Stomach (tissue), 9 donors: ENCODE measurements around the gene PDE9A. TPM values are rescaled to one million over a fixed set of nuclear protein-coding genes. Genes with fewer than 3 reads are reported as not detected.

ENCODE experiments used
- DNase-seq, 2 donors: peaks; one replicate each; pipeline versions ENCODE4 v3.0.0 to v3.0.0-alpha.2; 2013 to 2019
- H3K27ac ChIP-seq, 5 donors: fragments of 200-600 bp in 4 of 5; sonication (generic) in 4 of 5; one replicate each; pipeline ENCODE4 v1.5.1; 2013 to 2019; ENCODE audit warnings: mild to moderate bottlenecking in 1 of 5, moderate library complexity in 1 of 5
- H3K27me3 ChIP-seq, 3 donors: fragments of 200-600 bp; sonication (generic); one replicate each; pipeline ENCODE4 v1.5.1; 2017 to 2019; ENCODE audit warnings: mixed run types in 1 of 3
- H3K36me3 ChIP-seq, 4 donors: fragments of 200-600 bp; sonication (generic); 1 replicate in 3 of 4; 2 replicates in 1 of 4; pipeline ENCODE4 v1.5.1; 2016 to 2019
- H3K4me1 ChIP-seq, 4 donors: fragments of 200-600 bp; sonication (generic); one replicate each; pipeline ENCODE4 v1.5.1; 2016 to 2019
- H3K4me3 ChIP-seq, 4 donors: fragments of 200-600 bp; sonication (generic) in 3 of 4; one replicate each; pipeline ENCODE4 v1.5.1; 2016 to 2019; ENCODE audit warnings: mild to moderate bottlenecking in 1 of 4
- H3K9me3 ChIP-seq, 4 donors: fragments of 200-600 bp; sonication (generic); one replicate each; pipeline ENCODE4 v1.5.1; 2016 to 2019
- CTCF ChIP-seq, 7 experiments: fragments of 450-650 bp in 4 of 7; fragments of 200-600 bp in 3 of 7; sonication (generic) in 3 of 7; IDR thresholded peaks; one replicate each; pipeline ENCODE4 v1.5.1; 2016 to 2019; ENCODE audit warnings: antibody characterized with exemption in 7 of 7, control low read depth in 2 of 7, mild to moderate bottlenecking in 1 of 7
- EP300 ChIP-seq: sonication (generic); formaldehyde crosslinking; IDR thresholded peaks from one replicate; pipeline ENCODE4 v1.6.1; 2017; ENCODE audit warnings: antibody characterized with exemption
- POLR2A ChIP-seq, 4 donors: fragments of 450-650 bp; IDR thresholded peaks; one replicate each; pipeline ENCODE4 v1.6.1; 2016; ENCODE audit warnings: antibody characterized with exemption in 4 of 4, control low read depth in 2 of 4, mild to moderate bottlenecking in 1 of 4, moderate library complexity in 1 of 4
- POLR2AphosphoS5 ChIP-seq, 3 donors: sonication (generic); formaldehyde crosslinking; IDR thresholded peaks; one replicate each; pipeline ENCODE4 v1.6.1; 2016; ENCODE audit warnings: antibody characterized with exemption in 3 of 3
- WGBS, 5 donors: extraction: QIAGEN DNeasy Blood & Tissue Kit in 3 of 5; methylation state at CpG; one replicate each; pipeline versions ENCODE4 v1.1.5 to v1.1.7; 2013 to 2018; 5-methylcytosine and 5-hydroxymethylcytosine counted together
- intact Hi-C: fragments of 100-400 bp; cut with DNase I; formaldehyde crosslinking; loops from one replicate; pipeline ENCODE4 v1.15.1; 2023; ENCODE audit warnings: low total_unique reads
- polyA plus RNA-seq, 3 donors: library from polyadenylated mRNA; stranded (reverse); fragments of 200-250 nt; gene quantifications; one replicate each; pipeline ENCODE4 v1.2.3, GENCODE V29; 2013
- total RNA-seq, 5 donors: library from RNA; depleted of rRNA; stranded (reverse); fragments of >200 nt; gene quantifications; one replicate each; pipeline versions ENCODE4 v1.1.0 to v1.2.3, GENCODE V29; 2014 to 2016
- donor health status: healthy with polysubstance abuse.
- donor health status: Bipolar disorder and iron deficiency.
- donor health status: healthy.

PDE9A gene
- total and polyA plus RNA-seq, 8 donors, result 6.4 to 77.1 (median 11.9) TPM

- Histone ChIP-seq H3K36me3 (no peaks in the 10 kb centered on the region), H3K27ac (no peak overlapping the region), H3K4me1 (peaks cover 0 to 4% (median 2%) of the 10 kb centered on the region in 4 donors), H3K9me3 (no peaks in the 10 kb centered on the region), H3K27me3 (peaks cover 0 to 25% (median 0%) of the 10 kb centered on the region in 3 donors), H3K4me3 (no peak overlapping the region)
- 80 to 85% (median 81%) methylated on average over 5 of the region's 5 CpGs for WGBS, 5 donors
- intact Hi-C loops, result no loop called here
- DNase-seq, result no peak
- TF ChIP-seq CTCF (IDR thresholded peaks at IDR 0.05) (no peak), EP300 (no peak), POLR2AphosphoS5 (IDR thresholded peaks at IDR 0.05) (no peak), POLR2A (IDR thresholded peaks at IDR 0.05) (no peak)
Measured at GRCh38 chr21:42631142-42631541, 22.3 kb upstream of the PDE9A start.

GRCh38 chr21:42632336-42632751, 21.1 kb upstream of the PDE9A start:
- 90 to 95% (median 93%) methylated on average over 9 to 12 of the region's 12 CpGs for WGBS, 5 donors
- no peak for DNase-seq
- Histone ChIP-seq H3K4me1 (peaks cover 0 to 12% (median 9%) of the 10 kb centered on the region in 4 donors), H3K27ac (no peak overlapping the region), H3K4me3 (no peak overlapping the region), H3K9me3 (no peaks in the 10 kb centered on the region), H3K27me3 (peaks cover 0 to 21% (median 0%) of the 10 kb centered on the region in 3 donors), H3K36me3 (no peaks in the 10 kb centered on the region)
- TF ChIP-seq EP300, result no peak
- no peak for TF ChIP-seq CTCF (IDR thresholded peaks at IDR 0.05)
- TF ChIP-seq POLR2AphosphoS5 (IDR thresholded peaks at IDR 0.05), result no peak
- no peak for TF ChIP-seq POLR2A (IDR thresholded peaks at IDR 0.05)
- intact Hi-C loops, result no loop called here

- DNase-seq, result no peak
- H3K4me3 ChIP-seq, result no peak overlapping the region
Measured at GRCh38 chr21:42632771-42633690, 20.4 kb upstream of the PDE9A start.

GRCh38 chr21:42633858-42634257, 19.6 kb upstream of the PDE9A start:
- TF ChIP-seq POLR2A (IDR thresholded peaks at IDR 0.05) (no peak), POLR2AphosphoS5 (IDR thresholded peaks at IDR 0.05) (no peak), EP300 (no peak), CTCF (IDR thresholded peaks at IDR 0.05) (no peak)
- H3K27ac ChIP-seq, result no peak overlapping the region
- peaks cover 0 to 12% (median 9%) of the 10 kb centered on the region in 4 donors for H3K4me1 ChIP-seq
- DNase-seq, result no peak
- no peaks in the 10 kb centered on the region for H3K36me3 ChIP-seq
- H3K27me3 ChIP-seq, result peaks cover 0 to 35% (median 0%) of the 10 kb centered on the region in 3 donors
- no peak overlapping the region for H3K4me3 ChIP-seq
- intact Hi-C loops, result no loop called here
- no peaks in the 10 kb centered on the region for H3K9me3 ChIP-seq
- 90 to 95% (median 94%) methylated on average over 8 to 10 of the region's 10 CpGs for WGBS, 5 donors

More at GRCh38 chr21:42632771-42633690, 20.4 kb upstream of the PDE9A start:
- Histone ChIP-seq H3K27ac (no peak overlapping the region), H3K36me3 (no peaks in the 10 kb centered on the region), H3K4me1 (peaks cover 0 to 12% (median 9%) of the 10 kb centered on the region in 4 donors), H3K27me3 (peaks cover 0 to 28% (median 0%) of the 10 kb centered on the region in 3 donors), H3K9me3 (no peaks in the 10 kb centered on the region)
- 87 to 94% (median 92%) methylated on average over 21 of the region's 21 CpGs for WGBS, 5 donors
- intact Hi-C loops, result no loop called here
- TF ChIP-seq POLR2A (IDR thresholded peaks at IDR 0.05) (no peak), POLR2AphosphoS5 (IDR thresholded peaks at IDR 0.05) (no peak), CTCF (IDR thresholded peaks at IDR 0.05) (no peak), EP300 (no peak)
